Activated naive CD4-positive, alpha-beta T cell (primary cell): Measurements from ENCODE around the gene KIF18A.

Experiments
- DNase-seq, 4 experiments: peaks; one replicate each; lab custom pipeline; 2025; lab: John Stamatoyannopoulos, UW

Gene KIF18A

DNA sequence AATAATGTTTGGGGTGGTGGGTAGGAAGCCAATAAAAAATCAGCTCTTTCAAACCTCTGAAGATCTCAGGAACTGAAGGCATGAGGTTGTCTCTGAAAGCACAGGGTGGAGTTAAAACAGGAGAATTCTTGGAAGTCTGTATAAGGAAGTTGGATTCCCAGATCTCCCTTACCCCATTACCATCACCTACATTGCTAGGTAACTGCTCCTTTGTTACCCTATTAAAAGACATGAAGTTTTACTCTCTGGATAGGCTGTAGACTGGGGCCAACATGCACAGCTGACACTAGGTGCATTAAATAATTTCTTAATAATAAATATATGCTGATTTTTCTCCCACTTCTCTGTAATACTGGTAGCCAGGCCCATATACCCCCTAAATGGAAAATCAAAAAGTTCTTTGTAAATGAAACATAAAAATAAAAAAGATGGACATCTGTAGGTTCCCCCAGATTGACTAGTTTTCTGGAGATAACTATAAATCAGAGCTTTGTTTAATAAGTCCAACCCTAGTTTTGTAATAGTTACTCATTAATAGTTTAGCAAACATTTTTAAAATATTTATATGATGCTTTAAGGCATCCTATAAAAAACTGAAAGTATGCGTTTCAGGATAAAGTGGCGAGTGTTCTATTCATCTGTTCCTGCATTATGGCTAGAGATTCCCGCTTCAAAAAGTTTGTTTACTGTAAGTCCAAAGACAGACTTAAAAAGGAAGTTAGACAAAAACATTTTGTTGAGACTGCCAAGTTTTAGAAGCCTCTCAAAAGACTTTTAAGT is 63.8 kb downstream of the KIF18A start:
- no peak for DNase-seq

DNA sequence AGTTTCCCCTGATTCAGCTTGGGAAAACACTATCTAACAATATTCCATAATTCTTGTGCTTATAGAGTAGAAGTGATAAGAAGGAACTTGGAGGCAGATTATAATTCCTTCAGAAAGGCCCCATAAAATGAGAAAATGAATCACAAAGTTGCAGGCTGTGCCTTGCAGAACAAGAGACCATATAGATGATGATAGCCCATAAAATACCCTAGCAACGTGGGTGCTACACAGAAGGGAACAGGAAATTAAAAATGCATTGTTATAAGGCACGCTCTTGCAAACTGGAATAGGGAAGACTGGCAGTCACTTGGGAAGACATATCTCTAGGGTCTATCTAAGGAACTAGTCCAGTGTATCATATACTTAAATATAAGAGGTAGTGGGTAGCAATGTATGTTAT is 67.6 kb downstream of the KIF18A start:
- DNase-seq = no peak

DNA sequence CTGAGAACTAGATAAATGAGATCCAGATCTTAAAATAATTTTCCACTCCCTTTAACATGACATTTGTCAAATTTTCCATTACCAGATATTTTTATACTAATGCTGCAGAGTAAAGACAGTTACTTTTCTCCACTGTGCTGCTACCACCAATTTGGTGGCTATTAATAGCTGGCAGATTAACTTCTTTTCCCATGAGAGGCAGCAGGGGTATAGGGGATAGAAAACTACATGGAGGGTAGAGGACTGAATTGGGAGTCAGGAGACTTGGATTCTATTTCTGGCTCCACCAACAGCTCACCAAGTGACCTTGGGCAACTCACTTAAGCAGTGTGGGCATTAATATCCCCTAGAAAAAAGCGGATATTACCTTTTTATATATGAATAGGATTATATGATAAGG is 69.2 kb downstream of the KIF18A start:
- no peak for DNase-seq

DNA sequence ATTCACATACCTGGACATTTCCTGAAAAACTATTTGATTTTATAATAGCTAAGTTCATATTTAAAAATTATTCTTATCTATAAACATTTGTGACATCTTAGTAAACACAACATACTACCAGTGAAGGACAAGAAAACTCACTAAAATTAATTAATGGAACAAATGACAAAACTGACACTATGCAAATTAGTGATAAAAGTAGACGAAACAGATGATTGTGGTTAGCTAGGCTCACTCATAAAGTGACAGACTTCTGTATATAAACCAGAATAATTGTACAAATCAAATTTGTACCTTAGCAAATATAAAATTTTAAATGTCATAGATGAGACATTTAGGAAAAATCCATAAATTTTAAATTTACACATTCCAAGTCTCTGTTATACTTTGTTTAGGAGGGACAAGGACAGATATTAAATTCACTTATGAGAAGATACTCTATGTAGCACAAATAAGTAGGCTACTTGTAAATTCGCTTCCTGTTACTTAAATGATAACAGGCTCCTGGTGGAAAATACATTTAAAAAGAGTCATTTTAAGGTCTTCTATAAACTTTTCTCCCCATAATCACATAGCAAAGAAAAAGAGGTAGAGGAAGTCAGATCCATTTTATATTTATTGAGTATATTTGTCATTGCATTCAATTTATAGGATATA is 81.2 kb downstream of the KIF18A start:
- DNase-seq = no peak

DNA sequence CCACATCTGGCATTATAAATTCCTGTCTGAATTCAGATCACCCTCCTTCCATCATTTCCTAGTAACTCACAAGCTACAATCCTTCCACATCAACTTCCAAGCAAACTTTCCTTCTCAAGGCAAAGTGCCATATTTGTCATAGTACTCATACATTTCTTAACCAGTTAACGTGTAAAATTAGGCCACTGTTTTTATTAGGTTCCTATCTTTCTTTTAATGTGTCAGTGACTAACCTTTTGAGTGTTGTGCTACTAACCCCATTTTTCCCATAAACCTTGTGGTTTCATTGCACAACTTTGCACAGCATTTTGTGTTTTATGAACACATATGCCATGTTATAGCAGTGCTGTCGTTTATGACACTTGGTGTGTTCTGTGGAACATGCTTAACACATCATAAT is 90.1 kb downstream of the KIF18A start:
- no peak for DNase-seq

GRCh38 chr11:28011813-28012212 is 96.1 kb downstream of the KIF18A start:
- DNase-seq = no peak

DNA sequence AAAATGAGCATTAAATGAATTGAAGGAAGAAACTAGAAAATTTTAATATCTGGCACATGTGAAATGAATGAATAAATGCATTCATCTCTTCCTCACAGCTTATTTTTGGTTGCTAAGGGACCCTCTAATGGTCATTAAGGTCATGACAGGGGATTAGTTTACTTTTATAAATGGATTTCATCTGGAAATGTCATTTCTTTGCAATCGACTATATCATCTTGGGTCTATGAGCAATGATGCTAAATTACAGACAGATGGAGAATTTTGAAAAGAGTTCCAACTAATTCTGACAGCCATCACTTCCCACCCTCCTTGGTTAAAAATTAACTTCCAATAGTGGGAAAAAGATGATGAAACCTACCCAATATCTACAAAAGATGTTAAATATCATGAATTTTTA is 98.0 kb downstream of the KIF18A start:
- DNase-seq = no peak

- DNase-seq = no peak
These were observed 98.6 kb downstream of the KIF18A start for GRCh38 chr11:28009388-28009787.

DNA sequence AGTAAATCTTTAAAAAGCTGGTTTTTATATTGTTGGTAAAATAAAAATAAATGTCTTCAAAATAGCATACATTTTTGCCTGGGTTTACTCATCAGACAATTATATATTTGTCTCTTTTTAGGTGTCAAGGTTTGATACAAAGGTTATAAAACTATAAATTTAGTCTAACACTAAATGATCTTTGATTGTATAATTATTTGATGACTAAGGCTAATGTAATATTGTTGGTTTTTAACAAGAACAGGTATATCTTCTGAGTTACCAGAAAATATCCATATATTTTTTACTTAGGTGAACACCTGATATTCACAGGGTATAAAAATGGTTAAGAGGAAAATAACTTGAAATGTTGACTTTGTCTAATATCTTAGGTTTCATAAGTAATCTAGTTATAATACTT is 104.3 kb downstream of the KIF18A start:
- no peak for DNase-seq

- no peak for DNase-seq
These were observed 109.4 kb downstream of the KIF18A start for GRCh38 chr11:27998552-27998951.

GRCh38 chr11:27997344-27997743 is 110.6 kb downstream of the KIF18A start:
- no peak for DNase-seq

DNA sequence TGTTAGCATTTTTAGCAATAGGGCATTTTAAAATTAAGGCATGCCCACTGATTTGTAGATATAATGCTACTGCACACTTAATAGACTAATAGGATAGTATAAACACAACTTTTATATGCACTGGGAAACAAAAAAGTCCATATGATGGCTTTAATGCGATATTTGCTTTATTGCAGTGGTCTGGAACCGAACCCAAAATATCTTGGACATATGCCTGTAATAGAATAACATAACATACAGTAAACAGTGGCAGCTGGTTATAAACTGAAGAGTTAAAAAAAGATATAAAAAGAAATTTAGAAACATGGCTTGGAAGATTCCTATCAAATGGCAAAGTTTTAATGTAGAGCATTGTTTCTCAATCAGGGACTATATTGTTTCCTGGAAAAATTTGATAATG is 111.9 kb downstream of the KIF18A start:
- DNase-seq = no peak

- DNase-seq = no peak
These were observed 112.9 kb downstream of the KIF18A start for GRCh38 chr11:27995083-27995482.

- no peak for DNase-seq
These were observed 116.2 kb downstream of the KIF18A start for GRCh38 chr11:27991736-27992135.

DNA sequence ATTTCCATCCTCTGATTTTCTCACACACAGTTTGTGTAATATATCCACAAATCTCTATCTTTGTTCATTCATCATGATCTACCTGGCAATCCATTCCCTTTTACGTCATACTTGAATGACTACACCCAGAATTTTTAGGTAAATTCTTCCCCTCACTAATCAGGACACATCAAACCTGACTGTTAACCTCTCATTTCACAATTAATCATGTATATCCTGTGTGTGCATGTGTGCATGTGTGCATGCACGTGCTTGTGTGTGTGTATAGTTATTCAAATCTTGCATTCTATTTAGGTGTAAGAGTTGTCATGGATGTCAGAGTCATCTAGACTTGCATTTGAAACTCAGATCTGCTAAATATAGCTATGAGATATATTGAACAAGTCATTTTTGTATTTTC is 130.4 kb downstream of the KIF18A start:
- no peak for DNase-seq

- no peak for DNase-seq
These were observed 130.9 kb downstream of the KIF18A start for GRCh38 chr11:27977031-27977430.

DNA sequence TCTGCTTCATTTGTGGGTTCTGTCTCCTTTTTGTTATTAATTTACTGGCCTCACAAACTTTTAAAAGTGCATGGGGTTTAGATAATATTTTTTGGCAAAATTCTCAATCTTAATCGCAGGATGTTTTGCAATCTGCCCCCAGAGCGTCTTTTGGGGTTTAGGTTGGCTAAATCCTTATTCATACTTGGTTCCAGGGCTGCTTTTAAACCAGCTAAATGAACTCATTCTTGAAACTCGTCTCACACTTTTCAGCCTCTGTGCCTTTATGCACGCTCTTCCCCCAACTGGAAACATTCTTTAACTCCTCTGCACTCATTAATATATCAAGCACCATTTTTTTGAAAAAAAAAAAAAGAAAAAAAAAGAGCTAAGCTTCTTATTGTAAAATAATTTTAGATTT is 131.7 kb downstream of the KIF18A start:
- no peak for DNase-seq

DNA sequence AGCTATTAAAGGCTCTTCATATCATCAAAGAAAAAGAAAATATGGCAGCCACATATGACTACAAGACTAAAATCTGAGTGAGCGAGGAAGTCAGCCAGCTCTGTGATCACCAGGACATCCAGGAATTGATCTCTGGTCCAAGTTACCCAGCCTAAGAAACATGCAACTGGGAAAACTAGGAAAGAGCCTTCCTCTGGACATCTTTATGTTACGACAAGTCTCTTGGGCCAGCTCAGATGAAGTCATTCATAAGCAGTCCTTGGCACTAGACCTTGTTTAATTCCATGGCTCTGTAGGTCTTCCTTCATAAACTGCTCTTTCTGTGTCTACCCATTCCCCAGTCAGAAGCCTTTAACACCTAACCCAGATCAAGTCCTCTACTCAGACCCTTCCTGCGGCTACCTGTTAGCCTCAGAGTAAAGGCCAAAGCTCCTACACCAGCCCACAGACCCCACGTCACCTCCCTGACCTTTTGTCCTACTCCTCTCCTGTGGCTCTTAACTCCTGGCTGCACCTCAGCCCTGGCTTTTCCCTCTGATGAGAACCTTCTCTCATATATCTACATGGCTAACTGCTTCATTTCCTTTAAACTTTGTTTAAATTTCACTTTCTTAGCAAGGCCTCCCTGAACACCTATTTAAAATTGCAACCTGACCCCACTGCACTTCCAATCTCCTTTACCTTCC is 134.0 kb downstream of the KIF18A start:
- DNase-seq = no peak

GRCh38 chr11:27972522-27973170 is 135.3 kb downstream of the KIF18A start:
- no peak for DNase-seq

- no peak for DNase-seq
These were observed 136.8 kb downstream of the KIF18A start for GRCh38 chr11:27971171-27971570.
